Loucy (cell line): ENCODE data around the gene PDGFRA.
"Not testable (repeated sequence)": the region's sequence is repeated elsewhere in the genome, so short reads cannot be mapped to it uniquely, and the experiment has no call there.

ENCODE experiments used
- H2AFZ ChIP-seq: fragments of 200-600 bp; sonication (generic); 2 replicates; pipeline ENCODE4 v1.6.0; 2016; ENCODE audit warnings: antibody characterized with exemption, mild to moderate bottlenecking, low read length, moderate library complexity
- H3F3A ChIP-seq: fragments of 200-600 bp; 2 replicates; pipeline ENCODE4 v1.6.0; 2016; ENCODE audit warnings: antibody characterized with exemption, low read depth, mild to moderate bottlenecking
- H3K27me3 ChIP-seq: fragments of 200-600 bp; sonication (generic); 2 replicates; pipeline ENCODE4 v1.6.1; 2014; ENCODE audit warnings: low read length, mild to moderate bottlenecking; ENCODE audit not compliant: insufficient read depth, poor library complexity, severe bottlenecking
- H3K36me3 ChIP-seq: fragments of 200-600 bp; sonication (generic); 2 replicates; pipeline ENCODE4 v1.6.1; 2016; ENCODE audit warnings: low read length; ENCODE audit not compliant: insufficient read depth
- H3K4me1 ChIP-seq: fragments of 200-600 bp; sonication (generic); 2 replicates; pipeline ENCODE4 v1.5.1; 2014; ENCODE audit warnings: low read length, mild to moderate bottlenecking; ENCODE audit not compliant: insufficient read depth, poor library complexity, severe bottlenecking
- H3K4me2 ChIP-seq: fragments of 200-600 bp; sonication (generic); 2 replicates; pipeline ENCODE4 v1.6.0; 2014; ENCODE audit warnings: antibody characterized with exemption, low read length, low read depth, mild to moderate bottlenecking; ENCODE audit not compliant: poor library complexity, severe bottlenecking
- H3K4me3 ChIP-seq: fragments of 200-600 bp; sonication (generic); 2 replicates; pipeline ENCODE4 v1.5.1; 2014; ENCODE audit warnings: low read length, mild to moderate bottlenecking, mixed read lengths; ENCODE audit not compliant: poor library complexity, severe bottlenecking
- H3K79me2 ChIP-seq: fragments of 200-600 bp; sonication (generic); 2 replicates; pipeline ENCODE4 v1.6.1; 2014; ENCODE audit warnings: low read length; ENCODE audit not compliant: insufficient read depth
- H3K9ac ChIP-seq: fragments of 200-600 bp; sonication (generic); 2 replicates; pipeline ENCODE4 v1.6.0; 2014; ENCODE audit warnings: mild to moderate bottlenecking, low read depth, low read length, moderate library complexity; ENCODE audit not compliant: poor library complexity, severe bottlenecking
- H3K9me2 ChIP-seq: fragments of 200-600 bp; sonication (generic); replicated peaks from 2 replicates; pipeline ENCODE4 v1.6.1; 2016; ENCODE audit warnings: low read depth, low read length, mixed read lengths
- H3K9me3 ChIP-seq: fragments of 200-600 bp; sonication (generic); 2 replicates; pipeline ENCODE4 v1.6.1; 2014; ENCODE audit warnings: mild to moderate bottlenecking, antibody characterized with exemption, low read length, low read depth; ENCODE audit not compliant: insufficient read depth
- H4K20me1 ChIP-seq: fragments of 200-600 bp; sonication (generic); 2 replicates; pipeline ENCODE4 v1.6.0; 2014; ENCODE audit warnings: antibody characterized with exemption, low read length, mild to moderate bottlenecking; ENCODE audit not compliant: insufficient read depth, poor library complexity, severe bottlenecking
- EZH2phosphoT487 ChIP-seq: fragments of 200-600 bp; IDR thresholded peaks from 2 replicates; pipeline ENCODE4 v1.6.1; 2018; ENCODE audit warnings: antibody characterized with exemption, mild to moderate bottlenecking, moderate library complexity, borderline replicate concordance
- TF ChIP-seq, protein P1 (sequence below): fragments of 200-600 bp; sonication (generic); conservative IDR thresholded peaks from 2 replicates; pipeline ENCODE4 v1.5.1; 2014; ENCODE audit warnings: mild to moderate bottlenecking, antibody characterized with exemption, low read length

PDGFRA gene

GRCh38 chr4:54237770-54238169 is 8.7 kb downstream of the PDGFRA start:
- Histone ChIP-seq H3K9me3 (peaks cover 5% of the 10 kb centered on the region; the same call in 1 of the 2 replicates), H3K9ac (no peak overlapping the region), H3K4me3 (no peak overlapping the region), H3K4me2 (no peak overlapping the region), H3F3A (no peaks in the 10 kb centered on the region), H3K36me3 (no peaks in the 10 kb centered on the region), H2AFZ (no peak overlapping the region), H3K9me2 (no peaks in the 10 kb centered on the region), H3K4me1 (no peaks in the 10 kb centered on the region), H3K79me2 (no peaks in the 10 kb centered on the region), H3K27me3 (no peaks in the 10 kb centered on the region), H4K20me1 (no peaks in the 10 kb centered on the region)
- TF ChIP-seq, protein P1, sequence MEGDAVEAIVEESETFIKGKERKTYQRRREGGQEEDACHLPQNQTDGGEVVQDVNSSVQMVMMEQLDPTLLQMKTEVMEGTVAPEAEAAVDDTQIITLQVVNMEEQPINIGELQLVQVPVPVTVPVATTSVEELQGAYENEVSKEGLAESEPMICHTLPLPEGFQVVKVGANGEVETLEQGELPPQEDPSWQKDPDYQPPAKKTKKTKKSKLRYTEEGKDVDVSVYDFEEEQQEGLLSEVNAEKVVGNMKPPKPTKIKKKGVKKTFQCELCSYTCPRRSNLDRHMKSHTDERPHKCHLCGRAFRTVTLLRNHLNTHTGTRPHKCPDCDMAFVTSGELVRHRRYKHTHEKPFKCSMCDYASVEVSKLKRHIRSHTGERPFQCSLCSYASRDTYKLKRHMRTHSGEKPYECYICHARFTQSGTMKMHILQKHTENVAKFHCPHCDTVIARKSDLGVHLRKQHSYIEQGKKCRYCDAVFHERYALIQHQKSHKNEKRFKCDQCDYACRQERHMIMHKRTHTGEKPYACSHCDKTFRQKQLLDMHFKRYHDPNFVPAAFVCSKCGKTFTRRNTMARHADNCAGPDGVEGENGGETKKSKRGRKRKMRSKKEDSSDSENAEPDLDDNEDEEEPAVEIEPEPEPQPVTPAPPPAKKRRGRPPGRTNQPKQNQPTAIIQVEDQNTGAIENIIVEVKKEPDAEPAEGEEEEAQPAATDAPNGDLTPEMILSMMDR, result no peak
- no peak for TF ChIP-seq EZH2phosphoT487

- Histone ChIP-seq H3K36me3 (no peaks in the 10 kb centered on the region), H3K9me2 (no peaks in the 10 kb centered on the region), H2AFZ (no peak overlapping the region), H3K9me3 (peaks cover 10% of the 10 kb centered on the region; the same call in 1 of the 2 replicates), H3K79me2 (no peaks in the 10 kb centered on the region), H3K27me3 (no peaks in the 10 kb centered on the region), H3F3A (no peaks in the 10 kb centered on the region), H3K4me1 (no peaks in the 10 kb centered on the region), H3K9ac (no peak overlapping the region), H3K4me3 (no peak overlapping the region), H4K20me1 (no peaks in the 10 kb centered on the region), H3K4me2 (no peak overlapping the region)
- TF ChIP-seq, protein P1, result no peak
- no peak for TF ChIP-seq EZH2phosphoT487
These were observed 9.3 kb downstream of the PDGFRA start for GRCh38 chr4:54238389-54238788.

GRCh38 chr4:54241268-54241823 is 12.3 kb downstream of the PDGFRA start:
- not testable (repeated sequence) for H3K9ac ChIP-seq, H3K9me2 ChIP-seq, H3F3A ChIP-seq, H4K20me1 ChIP-seq, H3K4me1 ChIP-seq, H3K79me2 ChIP-seq, H3K4me3 ChIP-seq, H3K36me3 ChIP-seq, H3K4me2 ChIP-seq, H3K27me3 ChIP-seq, H2AFZ ChIP-seq
- peaks cover 12% of the 10 kb centered on the region; the same call in 1 of the 2 replicates for H3K9me3 ChIP-seq

DNA sequence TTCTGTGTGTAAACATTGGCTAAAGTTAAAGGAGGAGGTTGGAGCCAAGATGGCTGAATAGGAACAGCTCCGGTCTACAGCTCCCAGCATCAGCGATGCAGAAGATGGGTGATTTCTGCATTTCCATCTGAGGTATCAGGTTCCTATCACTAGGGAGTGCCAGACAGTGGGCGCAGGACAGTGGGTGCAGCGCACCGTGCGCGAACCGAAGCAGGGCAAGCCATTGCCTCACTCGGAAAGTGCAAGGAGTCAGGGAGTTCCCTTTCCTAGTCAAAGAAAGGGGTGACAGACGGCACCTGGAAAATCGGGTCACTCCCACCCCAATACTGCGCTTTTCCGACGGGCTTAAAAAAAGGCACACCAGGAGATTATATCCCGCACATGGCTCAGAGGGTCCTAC is 14.4 kb downstream of the PDGFRA start:
- not testable (repeated sequence) for H4K20me1 ChIP-seq, H3K9ac ChIP-seq, H3K4me3 ChIP-seq, H2AFZ ChIP-seq, H3F3A ChIP-seq, H3K4me1 ChIP-seq, H3K27me3 ChIP-seq, H3K36me3 ChIP-seq, H3K9me2 ChIP-seq, H3K4me2 ChIP-seq, H3K79me2 ChIP-seq
- H3K9me3 ChIP-seq, result peaks cover 12% of the 10 kb centered on the region; the same call in 1 of the 2 replicates

DNA sequence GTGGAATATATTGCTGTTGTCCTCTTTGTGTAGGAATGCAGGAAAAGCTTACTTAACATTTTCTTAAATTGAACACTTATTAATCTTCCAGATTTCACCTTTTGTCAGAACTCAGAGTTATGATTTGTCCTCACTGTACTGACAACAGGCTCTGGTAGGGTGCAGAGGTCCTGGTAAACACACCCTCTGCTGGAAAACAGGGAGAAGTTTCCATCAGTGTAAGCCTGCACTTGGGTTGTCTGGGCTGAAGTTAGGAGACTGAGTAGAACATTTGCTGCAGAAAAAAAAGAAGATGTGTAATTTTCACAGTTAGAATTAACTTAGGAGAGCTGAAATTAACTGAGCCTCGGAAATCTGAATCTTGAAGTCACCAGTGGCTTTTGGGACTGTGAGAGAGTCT is 23.2 kb downstream of the PDGFRA start:
- H2AFZ ChIP-seq, H3K36me3 ChIP-seq, H3K4me1 ChIP-seq, H3K9me2 ChIP-seq, H3K9me3 ChIP-seq, H3K4me3 ChIP-seq, H3K79me2 ChIP-seq, H3K9ac ChIP-seq, H4K20me1 ChIP-seq, H3F3A ChIP-seq, H3K27me3 ChIP-seq, H3K4me2 ChIP-seq: not testable (repeated sequence)
